Measurements from ENCODE around the gene CRHR1.

CRHR1 gene

GRCh38 chr17:45759761-45760160 lies 24.4 kb upstream of the CRHR1 start:
- no peak for DNase-seq

DNA sequence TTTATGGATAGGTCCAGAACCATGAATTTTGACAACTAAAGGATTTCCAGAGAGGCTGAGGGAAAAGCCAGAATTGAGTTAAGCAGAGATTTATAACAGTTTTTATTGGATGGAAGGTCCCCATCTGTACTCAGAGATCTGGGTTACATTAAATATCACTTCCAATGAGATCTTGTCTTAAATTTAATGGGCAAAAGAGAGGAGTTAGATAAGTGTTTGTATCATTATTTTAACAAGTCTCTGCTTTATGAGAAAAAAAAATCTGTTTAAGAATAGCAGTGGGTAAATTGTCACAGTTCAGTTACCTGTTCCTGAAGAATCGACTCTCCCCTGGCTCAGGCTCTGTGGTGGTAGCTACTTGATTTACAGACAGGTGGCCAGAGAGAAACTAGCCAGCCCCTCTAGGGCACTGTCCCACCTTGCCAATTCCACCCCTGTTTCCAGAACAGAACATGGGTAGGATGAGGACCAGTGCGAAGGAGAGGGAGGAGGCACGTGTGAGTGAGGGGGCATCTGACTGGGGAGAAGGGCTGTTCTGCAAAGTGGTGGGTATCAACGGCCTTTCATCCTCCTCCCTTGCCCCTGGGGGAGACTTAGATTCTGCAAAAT lies 22.1 kb upstream of the CRHR1 start:
- DNase-seq, result no peak

- no peak for DNase-seq
Observed at GRCh38 chr17:45763182-45763581, 20.9 kb upstream of the CRHR1 start.

GRCh38 chr17:45764479-45764878 lies 19.6 kb upstream of the CRHR1 start:
- no peak for DNase-seq

DNA sequence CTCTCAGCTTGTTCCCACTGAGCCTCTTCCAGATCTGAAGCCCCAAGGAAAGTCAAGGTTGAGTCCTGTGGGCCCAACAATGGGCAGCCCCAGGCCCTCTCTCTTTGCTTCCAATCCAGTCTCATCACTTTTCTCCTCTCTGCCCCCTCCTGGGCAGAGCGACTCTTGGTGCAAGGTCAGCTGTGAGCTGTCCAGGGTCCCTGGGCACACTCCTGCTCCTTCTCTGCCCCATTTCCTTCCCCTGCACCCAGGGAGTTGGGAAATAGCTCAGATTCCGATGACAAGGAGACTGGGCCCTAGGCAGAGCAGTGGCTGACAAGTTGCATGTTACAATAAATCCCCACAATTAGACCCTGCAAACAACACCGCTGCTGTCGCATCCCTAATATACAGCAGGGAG lies 16.1 kb upstream of the CRHR1 start:
- DNase-seq, result no peak

- DNase-seq, result no peak
Observed at GRCh38 chr17:45770632-45771270, 13.4 kb upstream of the CRHR1 start.

GRCh38 chr17:45771271-45771959 lies 12.7 kb upstream of the CRHR1 start:
- DNase-seq, result no peak

- no peak for DNase-seq
Observed at GRCh38 chr17:45775148-45775547, 9.0 kb upstream of the CRHR1 start.

- no peak for DNase-seq
Observed at GRCh38 chr17:45775576-45776011, 8.5 kb upstream of the CRHR1 start.

DNA sequence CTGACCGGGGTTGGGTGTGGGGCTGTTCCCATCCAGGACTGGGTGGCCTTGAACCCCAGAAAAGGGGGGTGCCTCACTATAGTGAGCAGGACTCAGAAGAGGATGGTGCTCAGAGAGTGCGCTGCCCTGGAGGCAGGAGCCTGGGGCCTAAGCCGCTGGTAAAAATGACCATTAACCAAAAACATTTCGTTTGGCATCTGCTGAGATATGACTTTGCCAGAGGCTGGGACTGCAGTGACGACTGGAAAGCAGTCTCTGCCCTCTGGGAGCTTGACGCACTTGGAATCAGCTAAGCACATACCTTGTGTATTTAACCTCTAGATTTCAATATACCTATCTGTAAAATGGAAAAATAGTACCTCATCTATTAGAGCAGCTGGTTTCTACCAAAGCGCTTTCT lies 7.2 kb upstream of the CRHR1 start:
- no peak for DNase-seq

DNA sequence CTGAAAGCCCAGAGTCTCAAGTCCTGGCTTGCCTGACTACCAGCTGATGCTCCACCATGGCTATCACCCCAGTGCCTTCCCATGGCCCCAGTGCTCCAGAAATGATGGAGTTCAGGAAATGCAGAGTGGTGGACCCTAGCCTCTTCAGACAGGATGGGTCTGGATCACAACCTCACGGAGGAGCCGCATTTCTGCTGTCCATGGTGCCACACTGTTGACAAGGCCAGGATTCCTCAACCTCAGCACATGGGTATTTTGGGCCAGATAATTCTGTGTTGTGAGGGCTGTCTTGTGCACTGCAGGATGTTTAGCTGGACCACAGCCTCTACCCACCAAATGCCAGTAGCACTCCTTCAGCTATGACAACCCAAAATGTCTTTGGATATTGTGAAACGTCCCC lies 6.7 kb upstream of the CRHR1 start:
- DNase-seq, result no peak

DNA sequence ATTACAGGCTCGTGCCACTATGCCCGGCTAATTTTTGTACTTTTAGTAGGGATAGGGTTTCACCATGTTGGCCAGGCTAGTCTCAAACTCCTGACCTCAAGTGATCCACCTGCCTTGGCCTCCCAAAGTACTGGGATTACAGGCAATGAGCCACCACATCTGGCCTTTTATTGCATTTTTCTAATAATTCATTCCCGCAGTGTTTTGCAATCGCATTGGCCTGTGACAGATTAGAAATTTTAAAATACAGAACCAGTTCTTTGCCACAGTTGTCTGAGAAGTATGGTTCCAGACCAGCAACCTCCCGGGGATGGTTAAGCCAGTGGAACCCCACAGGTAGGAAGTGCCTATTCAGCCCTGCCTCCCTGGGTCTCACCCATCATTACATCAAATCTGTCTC lies 3.2 kb upstream of the CRHR1 start:
- no peak for DNase-seq

- DNase-seq, result peak; percentile 16
Observed at GRCh38 chr17:45782889-45783592, 1.1 kb upstream of the CRHR1 start.

DNA sequence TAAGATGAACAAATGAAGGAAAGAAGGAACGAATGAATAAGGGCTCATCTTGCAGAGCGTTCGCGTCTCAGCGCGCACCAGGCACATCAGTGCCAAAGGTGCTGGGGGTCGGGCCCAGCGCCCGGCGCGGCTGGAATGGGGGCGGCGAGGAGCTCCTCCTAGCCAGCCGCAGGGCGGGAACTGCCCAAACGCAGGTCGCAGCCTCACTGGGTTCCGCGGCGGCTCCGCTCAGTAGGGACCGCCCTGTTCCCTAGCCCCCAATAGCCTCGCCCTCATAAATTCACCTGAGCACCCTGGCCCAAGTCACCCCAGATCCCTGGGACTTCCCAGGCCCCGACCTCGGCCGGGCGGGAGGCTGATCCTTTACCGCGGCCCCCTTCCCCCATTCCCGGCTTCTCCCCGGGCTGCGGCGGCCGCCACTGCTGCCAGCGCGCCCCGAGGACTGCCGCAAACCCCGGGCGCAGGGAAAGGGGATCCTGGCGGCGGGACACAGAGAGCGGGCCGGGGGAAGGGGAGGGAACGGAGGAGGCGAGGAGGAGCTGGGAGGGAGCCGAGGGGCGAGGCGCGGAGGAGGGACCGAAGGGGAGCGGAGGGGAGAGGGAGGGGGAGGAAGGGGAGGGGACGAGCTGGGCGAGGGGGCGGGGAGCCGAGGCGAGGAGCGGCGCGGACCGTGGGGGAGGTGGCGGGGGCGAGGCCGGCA lies 377 bp upstream of the CRHR1 start:
- no peak for DNase-seq

GRCh38 chr17:45784741-45785479 lies 790 bp downstream of the CRHR1 start:
- peak; percentile 50 for DNase-seq

DNA sequence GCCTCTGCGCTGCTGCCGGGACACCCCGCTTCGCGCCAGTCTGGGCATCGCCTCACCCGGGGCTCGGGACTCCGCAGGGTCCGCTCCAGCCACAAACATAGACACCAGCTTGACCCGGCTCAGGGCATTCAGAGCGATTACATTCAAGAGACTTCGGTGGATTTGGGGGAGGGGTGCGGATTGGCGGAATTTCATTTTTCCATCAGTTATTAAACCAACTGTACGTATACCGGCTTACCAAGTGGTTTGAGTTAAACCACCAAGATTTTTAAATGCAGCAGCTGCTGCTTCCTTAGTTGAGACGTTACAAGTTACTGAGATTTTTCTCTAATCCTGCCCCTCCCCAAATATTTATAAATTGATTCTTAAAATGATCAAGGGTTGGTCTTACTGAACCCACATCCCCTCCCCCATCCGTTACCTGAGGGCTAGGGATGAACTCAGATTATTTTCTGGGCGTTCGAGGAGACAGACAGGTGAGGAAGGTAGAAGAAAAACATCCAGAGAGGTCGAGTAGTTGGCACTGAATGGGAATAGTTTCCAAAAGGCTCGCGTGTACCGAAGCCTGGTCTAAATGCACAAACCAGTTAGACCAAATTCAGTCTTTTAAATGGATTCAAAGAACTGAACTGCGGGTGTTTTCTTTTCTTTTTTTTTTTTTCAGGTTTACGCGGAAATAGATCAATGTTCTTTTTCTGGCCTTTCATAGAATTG lies 1.5 kb downstream of the CRHR1 start:
- DNase-seq, result no peak

DNA sequence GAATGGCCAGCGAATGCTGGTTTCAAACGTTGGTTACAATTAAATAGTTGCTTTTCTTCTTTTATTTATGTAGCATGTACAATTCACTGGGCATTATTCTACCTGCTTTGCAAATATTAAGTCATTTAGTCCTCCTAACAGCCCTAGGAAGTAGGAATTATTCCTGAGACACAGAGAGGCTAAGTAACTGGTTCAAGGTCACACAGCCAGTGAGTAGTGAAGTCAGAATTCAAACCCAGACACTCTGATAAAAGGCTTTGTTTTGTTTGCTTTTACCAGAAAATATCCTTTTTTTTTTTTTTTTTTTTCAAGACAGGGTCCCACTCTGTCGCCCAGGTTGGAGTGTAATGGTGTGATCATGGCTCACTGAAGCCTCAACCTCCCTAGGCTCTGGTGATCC lies 2.2 kb downstream of the CRHR1 start:
- DNase-seq, result no peak

GRCh38 chr17:45787044-45787443 lies 2.9 kb downstream of the CRHR1 start:
- no peak for DNase-seq

DNA sequence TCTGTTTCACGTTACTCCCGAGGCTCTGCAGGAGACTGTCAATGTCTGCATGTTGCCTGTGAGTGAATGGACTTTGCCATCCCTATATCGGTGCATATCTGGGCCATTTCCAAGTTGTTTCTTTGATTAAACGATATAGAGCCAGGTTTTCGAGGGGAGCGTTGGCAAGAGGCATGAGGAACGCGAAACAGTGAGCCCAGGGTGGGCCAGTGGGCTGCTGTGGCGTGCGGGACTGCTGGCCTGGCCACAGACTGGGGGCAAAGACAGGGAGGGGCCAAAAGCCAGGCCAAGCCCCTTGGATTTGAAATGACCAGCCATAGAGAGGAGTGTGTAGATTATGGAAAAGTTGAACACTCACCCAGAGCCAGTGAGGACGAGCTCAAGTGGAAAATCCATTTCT lies 3.5 kb downstream of the CRHR1 start:
- no peak for DNase-seq

- no peak for DNase-seq
Observed at GRCh38 chr17:45788057-45788456, 3.9 kb downstream of the CRHR1 start.

- DNase-seq, result peak; percentile 11
Observed at GRCh38 chr17:45789874-45790273, 5.8 kb downstream of the CRHR1 start.

All from suppressor macrophage treated with lipopolysaccharide for 4 hours (primary cell).